ENCODE data around the gene TMPO.
"Not testable (repeated sequence)": the region's sequence is repeated elsewhere in the genome, so short reads cannot be mapped to it uniquely, and the experiment has no call there.

Gene TMPO

GRCh38 chr12:98579347-98579746, 64.0 kb downstream of the TMPO start:
- DNase-seq = peak; percentile 46

GRCh38 chr12:98579835-98580234, 64.4 kb downstream of the TMPO start:
- DNase-seq = no peak

DNA sequence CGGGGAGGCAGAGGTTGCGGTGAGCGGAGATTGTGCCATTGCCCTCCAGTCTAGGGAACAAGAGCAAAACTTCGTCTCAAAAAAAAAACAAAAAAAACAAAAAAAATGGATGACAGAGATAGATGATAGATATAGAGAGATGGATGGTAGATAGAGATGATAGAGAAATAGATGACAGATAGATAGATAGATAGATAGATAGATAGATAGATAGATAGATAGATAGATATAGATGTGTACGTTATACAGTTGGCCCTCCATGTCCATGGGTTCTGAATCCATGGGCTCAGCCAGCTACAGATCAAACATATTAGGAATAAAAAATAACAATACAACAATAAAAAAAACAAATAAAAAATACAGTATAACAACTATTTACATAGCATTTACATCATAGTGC, 65.3 kb downstream of the TMPO start:
- no peak for DNase-seq

DNA sequence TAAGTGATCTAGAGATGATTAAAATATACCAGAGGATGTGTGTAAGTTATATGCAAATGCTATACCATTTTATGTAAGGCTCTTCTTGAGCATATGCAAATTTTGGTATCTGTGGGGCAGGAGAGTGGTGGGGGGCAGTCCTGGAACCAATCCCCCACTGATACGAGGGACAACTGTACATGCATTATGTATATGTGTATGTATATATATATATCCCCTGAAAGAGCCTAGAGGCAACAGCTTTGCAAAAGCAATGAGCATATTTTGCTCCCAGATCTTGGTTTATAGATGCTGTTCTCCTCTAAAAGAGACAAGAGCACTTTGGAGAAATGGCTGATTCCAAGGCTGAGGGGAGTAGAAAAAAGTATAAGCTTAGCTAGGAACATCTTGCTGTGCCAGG, 65.7 kb downstream of the TMPO start:
- no peak for DNase-seq

DNA sequence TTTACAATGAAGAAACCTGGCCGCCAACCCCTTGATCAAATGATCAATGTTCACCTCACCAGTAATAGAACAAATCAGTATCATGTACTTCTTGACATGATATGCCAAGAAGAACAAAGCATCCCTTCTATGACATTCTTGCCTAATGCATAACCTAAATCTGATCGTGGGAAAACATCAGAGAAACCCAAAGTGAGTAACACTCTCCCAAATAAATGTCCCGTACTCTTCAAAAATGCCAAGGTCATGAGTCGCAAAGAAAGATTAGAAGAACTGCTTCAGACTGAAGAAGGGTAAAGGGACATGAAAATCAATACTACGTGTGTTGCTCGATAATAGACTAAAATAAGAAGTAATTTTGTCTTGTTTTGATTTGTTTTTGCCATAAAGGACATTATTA, 66.7 kb downstream of the TMPO start:
- no peak for DNase-seq

GRCh38 chr12:98587084-98587483, 71.7 kb downstream of the TMPO start:
- DNase-seq = no peak

GRCh38 chr12:98591209-98591608, 75.8 kb downstream of the TMPO start:
- no peak for DNase-seq

DNA sequence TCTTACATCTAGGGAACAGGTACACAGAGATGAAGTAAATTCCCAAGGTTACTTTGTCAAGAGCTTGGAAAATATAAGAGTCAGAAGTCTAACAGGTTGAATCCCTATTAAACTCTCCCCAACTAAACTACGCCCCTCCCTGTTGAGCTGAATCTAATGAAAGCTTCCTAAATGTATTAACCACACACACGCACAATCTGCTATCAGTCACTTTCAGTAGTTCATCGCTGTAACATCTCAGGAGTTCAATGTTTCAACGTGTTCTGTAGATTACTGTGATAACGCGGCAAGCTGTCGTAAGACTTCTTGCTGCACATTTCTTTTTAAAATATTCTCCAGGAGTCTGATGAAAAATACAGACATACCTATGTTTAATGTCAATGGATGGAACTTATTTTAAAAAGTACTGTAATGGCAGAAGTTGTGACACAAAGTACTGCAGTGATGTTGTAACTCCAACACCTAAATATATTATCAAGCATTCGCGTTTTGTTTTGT, 77.5 kb downstream of the TMPO start:
- DNase-seq = peak; percentile 60

DNA sequence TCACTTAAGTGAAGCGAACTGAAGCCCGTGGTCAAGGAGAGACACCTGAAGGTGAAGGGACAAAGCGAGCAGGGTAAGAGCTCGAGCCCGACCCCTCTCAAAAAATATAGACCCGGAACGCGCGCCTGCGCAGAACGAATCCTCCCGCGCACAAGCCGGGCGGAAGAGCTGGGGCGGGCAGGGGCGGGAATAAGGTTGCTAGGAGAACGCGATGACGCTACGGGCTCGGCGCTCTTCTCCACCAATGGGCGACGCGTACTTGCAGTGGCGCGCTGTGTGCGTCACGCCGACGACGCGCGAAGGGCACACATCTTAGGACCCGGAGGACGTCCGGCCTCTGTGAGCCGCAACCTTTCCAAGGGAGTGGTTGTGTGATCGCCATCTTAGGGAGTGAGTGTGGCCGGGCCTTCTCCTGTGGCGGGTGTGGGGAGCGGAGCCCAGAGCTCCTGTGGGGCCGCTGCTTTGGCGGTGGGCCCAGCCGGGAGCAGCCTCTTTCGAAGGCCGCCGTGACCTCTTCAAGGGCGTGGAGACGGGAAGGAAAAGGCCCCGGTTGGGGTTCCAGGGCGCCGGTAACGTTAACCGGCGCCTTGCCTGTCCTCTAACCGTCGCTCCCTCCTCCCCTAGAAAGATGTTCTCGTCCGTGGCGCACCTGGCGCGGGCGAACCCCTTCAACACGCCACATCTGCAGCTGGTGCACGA, 78.1 kb downstream of the TMPO start, which contains the start of gene SLC25A3:
Gene SLC25A3 (plus strand): TSS at position 336 of the 699 bp plus-strand sequence. CDS start 293 bp downstream, at position 629.
- peak; percentile 98 for DNase-seq

- DNase-seq = peak; percentile 70
These were observed 78.9 kb downstream of the TMPO start for GRCh38 chr12:98594050-98594835.

- DNase-seq = no peak
These were observed 80.0 kb downstream of the TMPO start for GRCh38 chr12:98595243-98595988.

- not testable (repeated sequence) for DNase-seq
These were observed 81.9 kb downstream of the TMPO start for GRCh38 chr12:98597313-98597712.

Data from NCI-H2227 treated with DMSO at 0.1 percent for 48 hours (cell line).